Right cardiac atrium (tissue), 5 donors: ENCODE results near the gene EYS. TPM values are rescaled to one million over a fixed set of nuclear protein-coding genes. Genes with fewer than 3 reads are reported as not detected.
A peak's percentile ranks its signal among the peaks of the same experiment; 100 is the strongest.

Experiments
- ATAC-seq, 2 donors: fragments of 200-7000 bp; cut with Tn5 transposase; one replicate each; pipeline versions ENCODE4 v1.8.0 to v1.9.1; 2020; ENCODE audit warnings: moderate library complexity in 2 of 2, mild to moderate bottlenecking in 1 of 2
- DNase-seq, 3 donors: peaks; one replicate each; pipeline ENCODE4 v3.0.0-alpha.2; 2020
- H3K27ac ChIP-seq: one replicate; pipeline ENCODE4 v1.5.1; 2013; ENCODE audit warnings: mild to moderate bottlenecking, low read length, control low read depth, moderate library complexity
- H3K27me3 ChIP-seq: one replicate; pipeline ENCODE4 v1.6.1; 2013; ENCODE audit not compliant: control insufficient read depth, insufficient read depth
- H3K4me1 ChIP-seq: one replicate; pipeline ENCODE4 v1.6.1; 2013; ENCODE audit warnings: low read length; ENCODE audit not compliant: control insufficient read depth, insufficient read depth
- H3K4me3 ChIP-seq: one replicate; pipeline ENCODE4 v1.5.1; 2013; ENCODE audit warnings: low read length, control low read depth
- H3K9me3 ChIP-seq: one replicate; pipeline ENCODE4 v1.6.1; 2013; ENCODE audit warnings: low read length; ENCODE audit not compliant: control insufficient read depth
- WGBS: extraction: QIAGEN DNeasy Blood & Tissue Kit; methylation state at CpG from one replicate; pipeline ENCODE4 v1.1.7; 2013; 5-methylcytosine and 5-hydroxymethylcytosine counted together
- intact Hi-C, 4 donors: fragments of 100-400 bp; cut with DNase I; formaldehyde crosslinking; loops; one replicate each; pipeline versions ENCODE4 v1.11.0 to v1.14.0; 2022 to 2023
- polyA plus RNA-seq: library from polyadenylated mRNA; stranded (reverse); fragments of 200-250 nt; gene quantifications from one replicate; pipeline ENCODE4 v1.2.3, GENCODE V29; 2013
- total RNA-seq, 4 donors: library from RNA; stranded (reverse); fragmentation: NEBNext Ultra II Directional; extraction: Animal tissue kit (Norgen Biotek cat#: 25700); gene quantifications; one replicate each; pipeline ENCODE4 v1.2.1, GENCODE V29; 2021
- donor health status: healthy with polysubstance abuse.
- donor health status: DM: no; HTN: yes; CAD: no.
- donor health status: DM: no; HTN: no; CAD: no.
- donor health status: DM: no; HTN: yes; CAD: no; lungs with severe emphysema.
- donor health status: DM: yes; HTN: yes; CAD: no.

The EYS gene
- total and polyA plus RNA-seq, 5 donors, result 0.02 to 0.24 (median 0.06) TPM; not detected in 2

GRCh38 chr6:64904616-64905015, 802.4 kb downstream of the EYS start:
- H3K4me1 ChIP-seq, result no peaks in the 10 kb centered on the region
- H3K27ac ChIP-seq, result no peak overlapping the region
- no peaks in the 10 kb centered on the region for H3K9me3 ChIP-seq
- no peak for DNase-seq
- no peak overlapping the region for H3K4me3 ChIP-seq
- WGBS, result 89% methylated on average over 2 of the region's 2 CpGs
- ATAC-seq, result no peak
- intact Hi-C loops, result no loop called here
- no peaks in the 10 kb centered on the region for H3K27me3 ChIP-seq

DNA sequence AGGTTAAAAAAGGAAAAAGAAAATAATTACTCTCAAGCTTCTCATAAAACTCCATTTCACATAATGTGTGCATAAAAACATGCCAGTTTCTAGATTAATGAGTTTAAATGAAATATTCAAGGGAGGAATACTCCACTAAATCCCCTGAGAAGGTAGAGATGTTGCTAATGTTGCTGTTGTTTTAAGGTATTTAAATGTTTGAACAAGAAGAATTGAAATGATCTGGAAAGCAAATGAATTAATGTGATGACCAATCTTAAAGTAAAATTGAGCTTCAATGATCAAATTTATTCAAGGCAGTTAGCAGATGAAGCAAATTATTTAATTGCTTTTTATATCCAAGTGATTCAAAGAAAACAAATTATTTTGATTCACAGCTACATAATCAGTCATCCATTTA, 804.4 kb downstream of the EYS start:
- Histone ChIP-seq H3K4me3 (no peak overlapping the region), H3K4me1 (no peaks in the 10 kb centered on the region), H3K27ac (no peak overlapping the region), H3K27me3 (no peaks in the 10 kb centered on the region), H3K9me3 (no peaks in the 10 kb centered on the region)
- intact Hi-C loops, result no loop called here
- ATAC-seq, result no peak
- DNase-seq, result no peak

GRCh38 chr6:64896939-64897338, 810.1 kb downstream of the EYS start:
- 95% methylated on average over 4 of the region's 4 CpGs for WGBS

DNA sequence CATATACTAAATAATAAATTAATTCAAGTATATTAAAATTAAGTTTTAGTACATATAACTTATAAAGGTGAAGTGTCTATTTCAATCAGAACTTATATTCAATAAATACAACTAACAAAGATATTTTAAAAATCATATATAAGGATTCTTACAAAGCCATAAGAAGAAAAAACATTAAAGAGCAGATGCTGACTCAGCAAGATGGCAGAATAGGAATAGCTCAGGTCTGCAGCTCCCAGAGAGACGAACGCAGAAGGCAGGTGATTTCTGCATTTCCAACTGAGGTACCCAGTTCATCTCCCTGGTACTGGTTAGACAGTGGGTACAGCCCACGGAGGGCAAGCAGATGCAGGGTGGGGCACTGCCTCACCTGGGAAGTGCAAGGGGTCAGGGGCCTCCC, 811.1 kb downstream of the EYS start:
- Histone ChIP-seq H3K27me3 (no peaks in the 10 kb centered on the region), H3K4me1 (no peaks in the 10 kb centered on the region), H3K27ac (no peak overlapping the region), H3K4me3 (no peak overlapping the region), H3K9me3 (no peaks in the 10 kb centered on the region)
- no peak for ATAC-seq
- intact Hi-C loops, result no loop called here
- WGBS, result 74% methylated on average over 3 of the region's 3 CpGs
- DNase-seq, result no peak

More at GRCh38 chr6:64896939-64897338, 810.1 kb downstream of the EYS start:
- intact Hi-C loops, result no loop called here
- no peaks in the 10 kb centered on the region for H3K9me3 ChIP-seq
- DNase-seq (no peak), ATAC-seq (no peak)
- no peaks in the 10 kb centered on the region for H3K4me1 ChIP-seq
- no peak overlapping the region for H3K4me3 ChIP-seq
- no peak overlapping the region for H3K27ac ChIP-seq
- H3K27me3 ChIP-seq, result no peaks in the 10 kb centered on the region

DNA sequence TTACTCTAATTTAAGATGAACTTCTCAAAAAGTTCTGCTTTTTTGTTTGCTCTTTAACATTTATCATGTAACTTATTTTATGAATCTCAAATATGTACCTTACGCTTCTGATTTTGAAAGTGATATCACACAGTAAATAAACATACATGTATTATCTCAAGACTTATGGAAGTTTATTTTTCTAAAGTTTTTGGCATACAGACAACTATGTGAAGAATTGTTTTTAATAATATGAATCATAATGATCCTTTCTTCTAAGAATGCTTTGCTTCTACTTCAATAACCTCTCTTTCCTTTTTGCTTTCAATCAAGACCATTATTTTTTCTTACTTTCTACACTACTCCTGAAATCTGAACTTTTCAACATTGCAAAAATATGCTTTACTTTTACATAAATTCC, 816.4 kb downstream of the EYS start:
- H3K4me3 ChIP-seq, result no peak overlapping the region
- H3K9me3 ChIP-seq, result no peaks in the 10 kb centered on the region
- no peak for DNase-seq
- no peaks in the 10 kb centered on the region for H3K27me3 ChIP-seq
- H3K27ac ChIP-seq, result no peak overlapping the region
- intact Hi-C loops, result no loop called here
- no peaks in the 10 kb centered on the region for H3K4me1 ChIP-seq
- WGBS, result 64% methylated on average over 1 of the region's 1 CpG
- no peak for ATAC-seq

DNA sequence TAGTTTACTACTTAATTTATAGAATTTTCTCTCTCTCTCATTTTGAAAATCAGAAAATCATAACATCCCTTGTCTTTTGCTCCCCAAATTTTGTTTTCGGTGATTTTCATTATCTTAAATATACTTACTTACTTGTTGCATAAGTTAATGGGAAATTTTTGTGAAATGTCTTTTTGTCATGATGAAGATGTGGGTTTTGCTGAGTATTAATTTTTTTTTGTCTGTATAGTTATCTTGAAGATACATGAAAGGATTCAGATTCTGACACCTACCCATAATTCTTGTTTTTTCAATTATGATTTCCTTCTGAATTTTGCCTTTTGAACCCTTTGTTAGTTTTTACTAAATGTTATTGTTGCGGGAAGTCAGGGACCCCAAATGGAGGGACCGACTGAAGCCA, 817.9 kb downstream of the EYS start:
- Histone ChIP-seq H3K27ac (no peak overlapping the region), H3K9me3 (no peaks in the 10 kb centered on the region), H3K27me3 (no peaks in the 10 kb centered on the region), H3K4me3 (no peak overlapping the region), H3K4me1 (no peaks in the 10 kb centered on the region)
- ATAC-seq (no peak), DNase-seq (no peak)
- 63% methylated on average over 3 of the region's 3 CpGs for WGBS
- intact Hi-C loops, result no loop called here

GRCh38 chr6:64874776-64875175, 832.2 kb downstream of the EYS start:
- DNase-seq (no peak), ATAC-seq (no peak)
- H3K4me1 ChIP-seq, result no peaks in the 10 kb centered on the region
- H3K27me3 ChIP-seq, result no peaks in the 10 kb centered on the region
- H3K4me3 ChIP-seq, result no peak overlapping the region
- no peak overlapping the region for H3K27ac ChIP-seq
- H3K9me3 ChIP-seq, result no peaks in the 10 kb centered on the region
- intact Hi-C loops, result no loop called here
- WGBS, result 82% methylated on average over 3 of the region's 3 CpGs

GRCh38 chr6:64872633-64873032, 834.4 kb downstream of the EYS start:
- intact Hi-C loops, result no loop called here
- H3K9me3 ChIP-seq, result no peaks in the 10 kb centered on the region
- H3K4me3 ChIP-seq, result no peak overlapping the region
- no peaks in the 10 kb centered on the region for H3K4me1 ChIP-seq
- ATAC-seq (no peak), DNase-seq (no peak)
- no peak overlapping the region for H3K27ac ChIP-seq
- no peaks in the 10 kb centered on the region for H3K27me3 ChIP-seq

- Histone ChIP-seq H3K4me1 (no peaks in the 10 kb centered on the region), H3K9me3 (no peaks in the 10 kb centered on the region), H3K27me3 (no peaks in the 10 kb centered on the region), H3K27ac (no peak overlapping the region), H3K4me3 (no peak overlapping the region)
- 87% methylated on average over 6 of the region's 6 CpGs for WGBS
- ATAC-seq (no peak), DNase-seq (peak in 1 of 3 donors; percentile 29)
- intact Hi-C loops, result no loop called here
Measured at GRCh38 chr6:64861039-64861651, 845.9 kb downstream of the EYS start.

GRCh38 chr6:64860203-64860602, 846.8 kb downstream of the EYS start:
- Histone ChIP-seq H3K27me3 (no peaks in the 10 kb centered on the region), H3K4me1 (no peaks in the 10 kb centered on the region), H3K9me3 (no peaks in the 10 kb centered on the region), H3K27ac (no peak overlapping the region), H3K4me3 (no peak overlapping the region)
- WGBS, result 95% methylated on average over 2 of the region's 2 CpGs
- ATAC-seq, result no peak
- DNase-seq, result no peak
- intact Hi-C loops, result no loop called here

GRCh38 chr6:64850121-64850520, 856.9 kb downstream of the EYS start:
- ATAC-seq (no peak), DNase-seq (no peak)
- Histone ChIP-seq H3K27ac (no peak overlapping the region), H3K27me3 (no peaks in the 10 kb centered on the region), H3K9me3 (no peaks in the 10 kb centered on the region), H3K4me1 (no peaks in the 10 kb centered on the region), H3K4me3 (no peak overlapping the region)
- intact Hi-C loops, result no loop called here
- WGBS, result 75% methylated on average over 1 of the region's 1 CpG

- WGBS, result 73% methylated on average over 4 of the region's 4 CpGs
- H3K27me3 ChIP-seq, result no peaks in the 10 kb centered on the region
- no peaks in the 10 kb centered on the region for H3K4me1 ChIP-seq
- H3K27ac ChIP-seq, result no peak overlapping the region
- no peaks in the 10 kb centered on the region for H3K9me3 ChIP-seq
- no peak for ATAC-seq
- intact Hi-C loops, result no loop called here
- no peak for DNase-seq
- no peak overlapping the region for H3K4me3 ChIP-seq
Measured at GRCh38 chr6:64848467-64848866, 858.6 kb downstream of the EYS start.
